Putamen (tissue), 1 donor: Measurements from ENCODE around the gene TIMM10.
A peak's percentile ranks its signal among the peaks of the same experiment; 100 is the strongest.
"Not testable (repeated sequence)": the region's sequence is repeated elsewhere in the genome, so short reads cannot be mapped to it uniquely, and the experiment has no call there.

Experiments used
- DNase-seq: peaks from one replicate; pipeline ENCODE4 v3.0.0-alpha.2; 2016; ENCODE audit warnings: low spot score

The TIMM10 gene

DNA sequence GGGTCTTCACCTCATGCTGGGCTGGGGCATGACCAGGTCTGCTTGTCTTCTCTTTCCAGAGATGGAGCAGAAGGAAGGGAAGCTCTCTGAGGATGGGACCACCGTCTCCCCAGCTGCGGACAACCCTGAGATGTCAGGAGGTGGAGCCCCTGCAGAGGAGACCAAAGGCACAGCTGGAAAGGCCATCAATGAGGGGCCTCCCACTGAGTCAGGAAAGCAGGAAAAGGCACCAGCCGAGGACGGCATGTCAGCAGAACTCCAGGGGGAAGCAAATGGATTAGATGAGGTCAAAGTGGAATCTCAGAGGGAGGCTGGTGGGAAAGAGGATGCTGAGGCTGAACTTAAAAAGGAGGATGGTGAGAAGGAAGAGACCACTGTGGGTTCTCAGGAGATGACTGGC is 12.0 kb upstream of the TIMM10 start:
- no peak for DNase-seq

GRCh38 chr11:57541169-57541568 is 10.6 kb upstream of the TIMM10 start:
- DNase-seq: no peak

DNA sequence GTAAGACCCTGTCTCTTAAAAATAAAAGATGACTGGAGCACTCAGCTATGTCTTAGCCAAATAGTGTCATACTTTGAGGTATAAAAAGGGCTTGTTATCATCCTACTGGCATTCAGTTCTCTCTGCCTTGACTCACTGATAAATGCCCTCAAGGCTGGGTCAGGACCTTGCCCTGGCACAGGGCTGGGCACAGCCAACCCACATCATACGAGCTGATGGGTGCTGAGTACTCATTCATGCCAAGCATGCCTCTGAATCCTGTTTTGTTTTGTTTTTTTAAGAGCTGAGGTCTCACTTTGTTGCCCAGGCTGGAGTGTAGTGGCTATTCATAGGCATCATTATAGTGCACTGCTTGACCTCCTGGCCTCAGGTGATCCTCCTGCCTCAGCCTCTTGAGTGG is 8.8 kb upstream of the TIMM10 start:
- DNase-seq: no peak

GRCh38 chr11:57536947-57537619 is 6.5 kb upstream of the TIMM10 start, which contains the start of gene SMTNL1:
TSS of gene SMTNL1 (plus strand) at chr11:57537595. CDS start at chr11:57542643, 5,048 bp downstream.
- no peak for DNase-seq

DNA sequence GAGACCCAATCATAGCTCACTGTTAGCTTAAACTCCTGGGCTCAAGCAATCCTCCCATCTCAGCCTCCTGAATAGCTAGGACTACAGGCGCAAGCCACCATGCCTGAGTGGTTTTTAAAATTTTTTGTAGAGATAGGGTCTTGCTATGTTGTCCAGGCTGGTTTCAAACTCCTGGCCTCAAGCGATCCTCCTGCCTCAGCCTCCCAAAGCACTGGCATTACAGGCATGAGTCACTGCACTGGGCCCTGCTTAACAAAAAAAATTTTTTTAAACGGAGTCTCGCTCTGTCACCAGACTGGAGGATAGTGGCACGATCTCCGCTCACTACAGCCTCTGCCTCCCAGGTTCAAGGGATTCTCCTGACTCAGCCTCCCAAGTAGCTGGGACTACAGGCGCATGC is 3.9 kb upstream of the TIMM10 start:
- not testable (repeated sequence) for DNase-seq

GRCh38 chr11:57530215-57530595 is 349 bp downstream of the TIMM10 start:
- DNase-seq: no peak

DNA sequence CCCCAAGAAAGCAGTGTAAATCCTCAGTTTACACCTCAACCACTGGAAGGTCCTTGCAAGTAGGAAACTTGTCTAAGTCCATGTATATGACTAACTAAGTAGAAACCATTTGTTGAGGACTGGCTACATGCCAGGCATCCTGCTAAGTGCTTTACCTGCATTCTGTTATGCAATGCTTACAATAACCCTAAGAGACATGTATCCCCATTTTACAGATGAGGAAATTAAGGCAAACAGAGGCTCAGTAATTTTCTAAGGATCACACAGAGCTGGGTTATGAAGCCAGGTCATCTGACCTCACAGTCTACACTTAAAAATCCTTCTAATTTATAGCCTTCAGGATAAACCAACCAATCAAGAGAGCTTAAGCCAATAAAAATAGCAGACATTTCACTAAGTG is 1.5 kb downstream of the TIMM10 start:
- DNase-seq: no peak

DNA sequence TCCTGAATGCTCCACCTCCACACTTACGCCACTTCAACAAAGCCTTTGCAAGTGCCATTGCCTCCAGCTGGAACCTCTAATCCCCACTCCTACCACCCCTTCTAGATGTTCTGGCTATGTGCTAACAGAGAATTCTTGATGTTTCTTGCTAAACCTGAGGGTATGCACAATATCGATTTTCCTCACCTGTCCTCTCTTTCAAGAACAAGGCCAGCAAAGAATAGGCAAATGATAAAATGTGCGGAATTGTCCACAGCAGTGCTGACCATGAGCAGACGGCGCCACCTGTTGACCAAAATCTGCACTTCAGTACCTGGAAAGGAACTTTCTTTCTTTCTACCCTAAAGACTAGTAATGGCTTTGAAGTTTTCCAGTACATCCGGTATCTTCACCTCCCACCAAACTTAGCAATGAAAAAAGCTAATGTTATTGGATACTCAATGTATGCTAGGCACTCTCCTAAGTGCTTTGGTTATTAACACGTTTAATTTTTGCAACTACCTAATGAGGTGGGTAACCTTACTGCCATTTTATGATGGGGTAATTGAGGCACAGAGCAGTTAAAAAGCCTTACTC is 3.4 kb downstream of the TIMM10 start:
- peak; percentile 43 for DNase-seq

DNA sequence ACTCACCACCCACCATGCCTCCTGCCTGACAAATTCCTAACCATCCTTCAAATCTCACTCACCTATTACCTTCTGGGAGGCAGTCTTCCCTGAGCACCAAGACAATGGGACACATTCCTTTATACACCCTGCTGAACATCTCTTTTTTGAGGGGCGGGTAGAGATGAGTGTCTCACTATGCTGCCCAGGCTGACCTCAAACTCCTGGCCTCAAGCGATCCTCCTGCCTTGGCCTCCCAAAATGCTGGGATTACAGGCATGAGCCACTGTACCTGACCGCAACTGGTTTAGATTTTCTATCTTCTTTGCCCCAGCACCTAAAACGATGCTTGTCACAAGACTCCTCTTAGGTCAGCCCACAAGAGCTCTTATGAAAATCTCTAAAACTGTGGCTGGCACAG is 7.1 kb downstream of the TIMM10 start:
- no peak for DNase-seq

- DNase-seq: no peak
These were observed 9.4 kb downstream of the TIMM10 start for GRCh38 chr11:57521116-57521515.

- DNase-seq: no peak
These were observed 14.5 kb downstream of the TIMM10 start for GRCh38 chr11:57516061-57516443.

- no peak for DNase-seq
These were observed 15.1 kb downstream of the TIMM10 start, which contains the start of gene SLC43A1 for GRCh38 chr11:57515332-57516060. TSS of gene SLC43A1 (minus strand) at chr11:57515702. CDS start at chr11:57514111, 1,591 bp downstream.

- no peak for DNase-seq
These were observed 15.8 kb downstream of the TIMM10 start for GRCh38 chr11:57514538-57515331.

DNA sequence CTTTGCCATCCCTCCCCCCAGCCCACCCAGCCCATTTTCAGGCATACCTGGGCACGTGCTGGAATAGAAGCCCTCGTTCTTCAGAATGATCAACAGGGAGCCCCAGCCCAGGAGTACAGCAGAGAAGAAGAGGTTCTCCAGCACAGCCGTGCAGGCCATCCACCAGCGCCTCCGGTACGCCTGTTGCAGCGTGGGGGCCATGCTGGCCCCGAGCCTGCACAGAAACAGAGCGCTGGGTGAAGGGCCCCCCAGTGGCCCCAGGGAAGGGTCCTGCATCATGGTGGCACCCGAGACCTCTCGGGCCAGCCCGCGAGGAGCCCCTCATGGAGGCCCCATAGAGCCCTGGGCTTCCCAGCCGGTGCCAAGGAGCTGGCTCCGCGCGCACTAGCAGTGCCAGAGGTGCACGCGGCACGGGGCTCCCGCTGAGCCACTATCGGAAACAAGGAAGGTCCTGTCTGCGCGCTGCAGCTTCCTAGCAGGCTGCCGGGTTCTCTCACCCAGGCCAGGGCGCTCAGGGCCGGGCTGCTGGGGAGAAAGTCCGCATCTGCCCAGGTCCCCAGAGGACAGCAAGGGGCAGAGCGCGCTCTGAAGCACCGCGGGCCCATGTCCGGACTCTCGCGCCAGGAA is 16.5 kb downstream of the TIMM10 start:
- DNase-seq: no peak

DNA sequence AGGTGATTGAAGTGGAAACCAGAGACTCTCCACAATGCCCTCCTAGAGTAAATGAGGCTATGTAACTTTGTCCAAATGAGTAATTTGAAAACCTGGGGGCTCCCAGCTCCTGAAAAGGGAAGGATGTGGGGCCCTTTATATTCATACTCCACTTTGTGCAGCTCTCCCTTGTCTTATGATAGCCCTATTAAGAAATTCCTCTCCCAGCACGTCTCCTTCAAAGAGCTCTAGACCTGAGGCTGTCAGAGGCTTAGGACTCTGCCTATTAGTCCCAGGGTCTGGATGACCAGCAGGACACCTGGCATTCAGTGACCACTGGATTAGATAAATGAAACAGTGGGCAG is 17.1 kb downstream of the TIMM10 start:
- no peak for DNase-seq

GRCh38 chr11:57512646-57513451 is 17.7 kb downstream of the TIMM10 start:
- no peak for DNase-seq

GRCh38 chr11:57511741-57512430 is 18.7 kb downstream of the TIMM10 start:
- no peak for DNase-seq

- DNase-seq: no peak
These were observed 22.0 kb downstream of the TIMM10 start for GRCh38 chr11:57508341-57509170.

DNA sequence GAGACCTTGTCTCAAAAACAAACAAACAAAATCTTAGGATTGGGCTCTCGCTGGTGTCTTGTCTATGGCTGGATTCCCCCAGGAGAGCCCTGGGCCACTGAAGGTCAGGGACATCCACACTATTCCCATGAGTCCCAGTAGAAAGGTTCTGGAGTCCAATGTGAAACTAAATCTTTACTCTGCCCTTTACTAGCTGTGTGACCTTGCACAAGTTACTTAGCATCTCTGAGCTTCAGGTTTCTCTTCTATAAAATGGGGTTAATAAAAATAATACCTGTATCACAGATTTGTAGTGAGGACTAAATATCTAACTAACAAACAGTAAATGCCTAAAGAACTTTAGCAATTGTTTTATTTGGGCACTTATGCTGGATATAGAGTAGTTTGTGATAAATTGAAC is 24.0 kb downstream of the TIMM10 start:
- DNase-seq: no peak

GRCh38 chr11:57504511-57504910 is 26.0 kb downstream of the TIMM10 start:
- no peak for DNase-seq
